GM08714 (cell line): ENCODE measurements around the gene PIP5KL1.

ENCODE experiments used
- H3K4me3 ChIP-seq: fragments of 200-500 bp; sonication (Bioruptor generic); 2 replicates; pipeline ENCODE4 v1.5.1; 2014; ENCODE audit warnings: mild to moderate bottlenecking, low read length, inconsistent platforms
- ZNF274 ChIP-seq: IDR thresholded peaks from 2 replicates; pipeline ENCODE4 v1.6.1; 2012; ENCODE audit warnings: mild to moderate bottlenecking, low read depth, low read length

Gene PIP5KL1

GRCh38 chr9:127878001-127878651 is 52.5 kb downstream of the PIP5KL1 start:
- TF ChIP-seq ZNF274 = no peak
- H3K4me3 ChIP-seq = no peak overlapping the region

GRCh38 chr9:127877566-127877998 is 53.0 kb downstream of the PIP5KL1 start, which contains the start of gene AK1:
AK1 (minus strand) TSS chr9:127877675; CDS start chr9:127874617, 3,058 bp downstream.
- H3K4me3 ChIP-seq = no peak within 1 kb of the TSS
- no peak for TF ChIP-seq ZNF274

- no peak overlapping the region for H3K4me3 ChIP-seq
Observed at GRCh38 chr9:127876764-127877562, 53.6 kb downstream of the PIP5KL1 start.

GRCh38 chr9:127876026-127876763 is 54.4 kb downstream of the PIP5KL1 start:
- no peak for TF ChIP-seq ZNF274
- no peak overlapping the region for H3K4me3 ChIP-seq

More at GRCh38 chr9:127876764-127877562, 53.6 kb downstream of the PIP5KL1 start:
- TF ChIP-seq ZNF274 = no peak

- H3K4me3 ChIP-seq = no peak overlapping the region
- no peak for TF ChIP-seq ZNF274
Observed at GRCh38 chr9:127875306-127875966, 55.1 kb downstream of the PIP5KL1 start.

GRCh38 chr9:127874301-127875221 is 56.0 kb downstream of the PIP5KL1 start:
- H3K4me3 ChIP-seq = no peak overlapping the region
- no peak for TF ChIP-seq ZNF274

GRCh38 chr9:127873886-127874285 is 56.7 kb downstream of the PIP5KL1 start:
- no peak for TF ChIP-seq ZNF274

GRCh38 chr9:127873223-127873691 is 57.3 kb downstream of the PIP5KL1 start:
- H3K4me3 ChIP-seq = no peak overlapping the region
- TF ChIP-seq ZNF274 = no peak

More at GRCh38 chr9:127873886-127874285, 56.7 kb downstream of the PIP5KL1 start:
- no peak overlapping the region for H3K4me3 ChIP-seq

- TF ChIP-seq ZNF274 = no peak
- no peak overlapping the region for H3K4me3 ChIP-seq
Observed at GRCh38 chr9:127872369-127873222, 58.0 kb downstream of the PIP5KL1 start.

GRCh38 chr9:127871531-127871930 is 59.0 kb downstream of the PIP5KL1 start:
- no peak overlapping the region for H3K4me3 ChIP-seq
- no peak for TF ChIP-seq ZNF274

GRCh38 chr9:127870887-127871286 is 59.7 kb downstream of the PIP5KL1 start:
- no peak for TF ChIP-seq ZNF274
- no peak overlapping the region for H3K4me3 ChIP-seq
